IPS DF 6.9 (cell line): ENCODE data around the gene DNAH1.

Source experiments
- DNase-seq: peaks from one replicate; pipeline ENCODE4 v3.0.0-alpha.2; 2013; ENCODE audit warnings: low read depth, low spot score
- H3K27ac ChIP-seq: one replicate; pipeline ENCODE4 v1.5.1; 2013; ENCODE audit warnings: low read length, control low read depth
- H3K27me3 ChIP-seq: 2 replicates; pipeline ENCODE4 v1.6.1; 2013; ENCODE audit warnings: mild to moderate bottlenecking, low read length; ENCODE audit not compliant: control insufficient read depth, insufficient read depth
- H3K36me3 ChIP-seq: 2 replicates; pipeline ENCODE4 v1.6.1; 2013; ENCODE audit warnings: low read length; ENCODE audit not compliant: control insufficient read depth, insufficient read depth
- H3K4me1 ChIP-seq: 2 replicates; pipeline ENCODE4 v1.6.1; 2013; ENCODE audit warnings: low read length; ENCODE audit not compliant: control insufficient read depth, insufficient read depth
- H3K4me3 ChIP-seq: 2 replicates; pipeline ENCODE4 v1.5.1; 2013; ENCODE audit warnings: mild to moderate bottlenecking, low read length
- H3K9me3 ChIP-seq: 2 replicates; pipeline ENCODE4 v1.6.1; 2013; ENCODE audit warnings: low read length, inconsistent platforms; ENCODE audit not compliant: control insufficient read depth, insufficient read depth
- WGBS: extraction: QIAGEN DNeasy Blood & Tissue Kit; methylation state at CpG from one replicate; pipeline ENCODE4 v1.1.7; 2013; ENCODE audit warnings: mixed read lengths, missing lambda C conversion rate; ENCODE audit not compliant: insufficient read length, insufficient coverage; 5-methylcytosine and 5-hydroxymethylcytosine counted together

DNAH1 gene

GRCh38 chr3:52343946-52344600 is 28.0 kb downstream of the DNAH1 start:
- Histone ChIP-seq H3K27ac (no peak overlapping the region), H3K4me3 (no peak overlapping the region), H3K9me3 (no peaks in the 10 kb centered on the region), H3K4me1 (no peaks in the 10 kb centered on the region), H3K27me3 (no peaks in the 10 kb centered on the region), H3K36me3 (no peaks in the 10 kb centered on the region)
- WGBS, result no CpG with 5 or more reads among the region's 11 CpGs
- DNase-seq, result no peak

GRCh38 chr3:52345521-52346109 is 29.5 kb downstream of the DNAH1 start:
- Histone ChIP-seq H3K9me3 (no peaks in the 10 kb centered on the region), H3K36me3 (no peaks in the 10 kb centered on the region), H3K4me1 (no peaks in the 10 kb centered on the region), H3K4me3 (no peak overlapping the region), H3K27ac (no peak overlapping the region), H3K27me3 (no peaks in the 10 kb centered on the region)
- WGBS, result no CpG with 5 or more reads among the region's 9 CpGs
- no peak for DNase-seq

- no peak overlapping the region for H3K4me3 ChIP-seq
- no peaks in the 10 kb centered on the region for H3K9me3 ChIP-seq
- no peaks in the 10 kb centered on the region for H3K4me1 ChIP-seq
- no peaks in the 10 kb centered on the region for H3K36me3 ChIP-seq
- no CpG with 5 or more reads among the region's 16 CpGs for WGBS
- H3K27me3 ChIP-seq, result no peaks in the 10 kb centered on the region
- no peak for DNase-seq
- no peak overlapping the region for H3K27ac ChIP-seq
Observed at GRCh38 chr3:52346623-52347530, 30.8 kb downstream of the DNAH1 start.

GRCh38 chr3:52347716-52348635 is 31.9 kb downstream of the DNAH1 start:
- Histone ChIP-seq H3K27me3 (no peaks in the 10 kb centered on the region), H3K4me3 (no peak overlapping the region), H3K36me3 (no peaks in the 10 kb centered on the region), H3K27ac (no peak overlapping the region), H3K9me3 (no peaks in the 10 kb centered on the region), H3K4me1 (no peaks in the 10 kb centered on the region)
- no peak for DNase-seq
- no CpG with 5 or more reads among the region's 13 CpGs for WGBS

- no peaks in the 10 kb centered on the region for H3K4me1 ChIP-seq
- WGBS, result no CpG with 5 or more reads among the region's 11 CpGs
Observed at GRCh38 chr3:52349131-52349530, 33.0 kb downstream of the DNAH1 start.

GRCh38 chr3:52349611-52350395 is 33.7 kb downstream of the DNAH1 start:
- H3K4me1 ChIP-seq, result no peaks in the 10 kb centered on the region

More at GRCh38 chr3:52349131-52349530, 33.0 kb downstream of the DNAH1 start:
- no peaks in the 10 kb centered on the region for H3K9me3 ChIP-seq
- no peak for DNase-seq
- H3K36me3 ChIP-seq, result no peaks in the 10 kb centered on the region
- no peaks in the 10 kb centered on the region for H3K27me3 ChIP-seq
- H3K27ac ChIP-seq, result no peak overlapping the region
- H3K4me3 ChIP-seq, result no peak overlapping the region

GRCh38 chr3:52350416-52350815 is 34.3 kb downstream of the DNAH1 start:
- H3K27me3 ChIP-seq, result no peaks in the 10 kb centered on the region
- H3K27ac ChIP-seq, result no peak overlapping the region
- H3K9me3 ChIP-seq, result no peaks in the 10 kb centered on the region
- DNase-seq, result no peak
- H3K36me3 ChIP-seq, result no peaks in the 10 kb centered on the region
- H3K4me1 ChIP-seq, result no peaks in the 10 kb centered on the region
- no CpG with 5 or more reads among the region's 7 CpGs for WGBS
- no peak overlapping the region for H3K4me3 ChIP-seq

More at GRCh38 chr3:52349611-52350395, 33.7 kb downstream of the DNAH1 start:
- no peak overlapping the region for H3K4me3 ChIP-seq
- no peak for DNase-seq
- H3K36me3 ChIP-seq, result no peaks in the 10 kb centered on the region
- WGBS, result no CpG with 5 or more reads among the region's 19 CpGs
- H3K9me3 ChIP-seq, result no peaks in the 10 kb centered on the region
- H3K27ac ChIP-seq, result no peak overlapping the region
- H3K27me3 ChIP-seq, result no peaks in the 10 kb centered on the region

GRCh38 chr3:52350981-52351761 is 35.1 kb downstream of the DNAH1 start:
- no peaks in the 10 kb centered on the region for H3K36me3 ChIP-seq
- H3K4me1 ChIP-seq, result no peaks in the 10 kb centered on the region
- no peak overlapping the region for H3K27ac ChIP-seq
- no peak overlapping the region for H3K4me3 ChIP-seq
- WGBS, result no CpG with 5 or more reads among the region's 11 CpGs
- H3K27me3 ChIP-seq, result no peaks in the 10 kb centered on the region
- DNase-seq, result no peak
- H3K9me3 ChIP-seq, result no peaks in the 10 kb centered on the region

GRCh38 chr3:52351762-52352368 is 35.7 kb downstream of the DNAH1 start:
- H3K27me3 ChIP-seq, result no peaks in the 10 kb centered on the region
- WGBS, result no CpG with 5 or more reads among the region's 13 CpGs

More at GRCh38 chr3:52351762-52352368, 35.7 kb downstream of the DNAH1 start:
- Histone ChIP-seq H3K9me3 (no peaks in the 10 kb centered on the region), H3K36me3 (no peaks in the 10 kb centered on the region), H3K4me1 (no peaks in the 10 kb centered on the region), H3K4me3 (no peak overlapping the region), H3K27ac (no peak overlapping the region)
- DNase-seq, result no peak
